Prostate gland (tissue), 2 donors: ENCODE results near the gene ZNRF2. TPM values are rescaled to one million over a fixed set of nuclear protein-coding genes. Genes with fewer than 3 reads are reported as not detected.

Experiments used
- DNase-seq: peaks from one replicate; pipeline ENCODE4 v3.0.0-alpha.2; 2019; ENCODE audit warnings: low spot score
- H3K27ac ChIP-seq, 2 donors: fragments of 200-600 bp; sonication (generic); 2 replicates each; pipeline ENCODE4 v1.5.1; 2017 to 2019
- H3K27me3 ChIP-seq: fragments of 200-600 bp; sonication (generic); replicated peaks from 2 replicates; pipeline ENCODE4 v1.5.1; 2019; ENCODE audit not compliant: insufficient read depth
- H3K36me3 ChIP-seq, 2 donors: fragments of 200-600 bp; sonication (generic); 1 replicate in 1 of 2; 2 replicates in 1 of 2; pipeline versions ENCODE4 v1.5.1 to v1.8.1; 2017 to 2019
- H3K4me1 ChIP-seq: fragments of 200-600 bp; sonication (generic); replicated peaks from 2 replicates; pipeline ENCODE4 v1.5.1; 2019
- H3K4me3 ChIP-seq, 2 donors: fragments of 200-600 bp; sonication (generic); 2 replicates each; pipeline ENCODE4 v1.5.1; 2017 to 2019
- H3K9me3 ChIP-seq: fragments of 200-600 bp; sonication (generic); 2 replicates; pipeline ENCODE4 v1.5.1; 2017
- POLR2A ChIP-seq: fragments of 450-650 bp; IDR thresholded peaks from one replicate; pipeline ENCODE4 v1.6.1; 2016; ENCODE audit warnings: antibody characterized with exemption, mild to moderate bottlenecking
- POLR2AphosphoS5 ChIP-seq: sonication (generic); formaldehyde crosslinking; IDR thresholded peaks from one replicate; pipeline ENCODE4 v1.6.1; 2017; ENCODE audit warnings: antibody characterized with exemption
- WGBS: methylation state at CpG from one replicate; pipeline ENCODE4 v1.1.5; 2018; 5-methylcytosine and 5-hydroxymethylcytosine counted together
- intact Hi-C: fragments of 100-400 bp; cut with DNase I; formaldehyde crosslinking; loops from one replicate; pipeline ENCODE4 v1.14.2; 2022
- total RNA-seq, 2 donors: library from RNA; depleted of rRNA; stranded (reverse); fragments of >200 nt; gene quantifications; one replicate each; pipeline ENCODE4 v1.1.0, GENCODE V29; 2016
- TF ChIP-seq, protein P1 (sequence below), 4 experiments: fragments of 200-600 bp in 2 of 4; fragments of 450-650 bp in 2 of 4; sonication (generic) in 2 of 4; IDR thresholded peaks; 1 replicate in 3 of 4; 2 replicates in 1 of 4; pipeline ENCODE4 v1.5.1; 2016 to 2019; ENCODE audit warnings: antibody characterized with exemption in 4 of 4, mild to moderate bottlenecking in 2 of 4, moderate library complexity in 2 of 4

ZNRF2 gene
- total RNA-seq, 2 donors from 2014 or later, result 23.0 to 35.2 TPM

DNA sequence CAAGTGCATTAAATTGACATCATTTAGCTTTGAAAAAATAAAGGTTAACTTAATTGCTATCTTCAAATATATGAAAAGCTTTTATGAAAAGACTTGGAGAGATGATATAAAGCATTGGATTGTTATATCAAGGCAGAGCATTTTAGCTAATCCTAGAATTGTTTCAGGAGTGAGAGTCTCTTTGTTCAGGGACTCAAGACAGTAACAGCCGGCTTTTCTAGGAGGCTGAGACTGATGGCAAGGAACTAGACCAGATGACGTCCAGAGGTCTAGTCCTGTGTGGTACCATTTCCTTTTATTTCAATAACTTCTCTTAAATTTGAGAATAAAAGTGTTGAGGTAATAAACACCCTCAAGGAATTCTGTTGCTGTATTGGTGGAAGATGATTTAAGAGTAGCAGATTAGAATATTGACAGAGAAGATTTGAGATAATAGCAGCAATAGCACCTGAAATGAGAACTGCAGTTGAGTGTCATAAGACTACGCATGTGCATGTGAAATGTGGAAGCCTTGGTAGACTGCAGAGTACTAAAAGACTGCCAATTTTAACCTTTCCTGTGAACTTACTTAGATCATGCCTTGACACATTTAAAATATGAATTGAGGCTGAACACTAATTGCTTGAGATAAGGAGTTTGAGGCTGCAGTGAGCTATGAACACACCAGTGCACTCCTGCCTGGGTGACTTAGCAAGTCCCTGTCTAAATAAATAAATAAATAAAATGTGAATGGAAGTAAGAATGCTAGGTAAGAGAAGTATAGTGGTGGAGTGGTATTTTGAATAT lies 79.6 kb downstream of the ZNRF2 start:
- no peak for DNase-seq
- Histone ChIP-seq H3K27ac (no peak overlapping the region), H3K4me1 (no peaks in the 10 kb centered on the region), H3K9me3 (no peaks in the 10 kb centered on the region), H3K27me3 (no peaks in the 10 kb centered on the region), H3K36me3 (no peaks in the 10 kb centered on the region), H3K4me3 (no peak overlapping the region)
- WGBS, result 93% methylated on average over 3 of the region's 3 CpGs
- TF ChIP-seq POLR2AphosphoS5 (no peak), POLR2A (no peak)
- TF ChIP-seq, protein P1, sequence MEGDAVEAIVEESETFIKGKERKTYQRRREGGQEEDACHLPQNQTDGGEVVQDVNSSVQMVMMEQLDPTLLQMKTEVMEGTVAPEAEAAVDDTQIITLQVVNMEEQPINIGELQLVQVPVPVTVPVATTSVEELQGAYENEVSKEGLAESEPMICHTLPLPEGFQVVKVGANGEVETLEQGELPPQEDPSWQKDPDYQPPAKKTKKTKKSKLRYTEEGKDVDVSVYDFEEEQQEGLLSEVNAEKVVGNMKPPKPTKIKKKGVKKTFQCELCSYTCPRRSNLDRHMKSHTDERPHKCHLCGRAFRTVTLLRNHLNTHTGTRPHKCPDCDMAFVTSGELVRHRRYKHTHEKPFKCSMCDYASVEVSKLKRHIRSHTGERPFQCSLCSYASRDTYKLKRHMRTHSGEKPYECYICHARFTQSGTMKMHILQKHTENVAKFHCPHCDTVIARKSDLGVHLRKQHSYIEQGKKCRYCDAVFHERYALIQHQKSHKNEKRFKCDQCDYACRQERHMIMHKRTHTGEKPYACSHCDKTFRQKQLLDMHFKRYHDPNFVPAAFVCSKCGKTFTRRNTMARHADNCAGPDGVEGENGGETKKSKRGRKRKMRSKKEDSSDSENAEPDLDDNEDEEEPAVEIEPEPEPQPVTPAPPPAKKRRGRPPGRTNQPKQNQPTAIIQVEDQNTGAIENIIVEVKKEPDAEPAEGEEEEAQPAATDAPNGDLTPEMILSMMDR (IDR thresholded peaks at IDR 0.05), result no peak
- intact Hi-C loops, result no loop called here

DNA sequence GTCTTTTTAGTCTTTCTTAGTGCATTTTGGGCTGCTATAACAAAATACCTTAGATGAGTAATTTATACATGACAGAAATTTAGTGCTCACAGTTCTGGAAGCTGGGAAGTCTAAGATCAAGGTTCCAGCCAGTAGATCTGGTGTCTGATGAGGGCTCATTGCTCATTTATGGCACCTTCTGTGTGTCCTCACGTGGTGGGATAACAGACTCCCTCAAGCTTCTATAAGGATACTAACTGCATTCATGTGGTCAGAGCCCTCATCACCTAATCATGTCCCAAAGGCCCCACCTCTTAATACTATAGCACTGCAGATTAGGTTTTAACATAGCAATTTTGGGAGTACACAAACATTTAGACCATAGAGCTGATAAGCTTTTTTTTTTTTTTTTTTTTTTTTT lies 80.4 kb downstream of the ZNRF2 start:
- no peaks in the 10 kb centered on the region for H3K27me3 ChIP-seq
- H3K36me3 ChIP-seq, result no peaks in the 10 kb centered on the region
- intact Hi-C loops, result no loop called here
- no peaks in the 10 kb centered on the region for H3K4me1 ChIP-seq
- no peak overlapping the region for H3K27ac ChIP-seq
- no peaks in the 10 kb centered on the region for H3K9me3 ChIP-seq
- H3K4me3 ChIP-seq, result no peak overlapping the region
- WGBS, result 89% methylated on average over 1 of the region's 1 CpG
- no peak for DNase-seq
- TF ChIP-seq POLR2AphosphoS5 (no peak), POLR2A (no peak)
- TF ChIP-seq, protein P1 (IDR thresholded peaks at IDR 0.05), result no peak

DNA sequence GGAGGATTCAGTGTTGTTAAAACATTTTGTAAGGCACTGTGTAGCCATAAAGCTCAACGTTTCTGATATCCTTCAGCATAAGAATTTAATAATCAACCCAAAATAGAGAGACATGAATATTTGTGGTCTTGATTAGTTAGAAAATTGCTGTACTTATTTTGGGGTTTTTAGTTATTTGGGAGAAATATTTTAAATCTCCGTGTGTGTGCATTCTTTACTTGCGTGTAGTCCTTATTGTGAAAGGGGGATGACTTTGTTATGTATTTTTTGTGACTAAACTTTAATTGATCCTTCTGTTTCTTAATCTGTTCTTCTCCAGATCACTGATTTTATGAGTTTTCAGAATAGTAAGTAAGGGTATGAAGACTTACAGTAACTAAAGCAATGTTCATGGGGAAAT lies 81.2 kb downstream of the ZNRF2 start:
- TF ChIP-seq, protein P1 (IDR thresholded peaks at IDR 0.05), result no peak
- TF ChIP-seq POLR2AphosphoS5 (no peak), POLR2A (no peak)
- H3K27me3 ChIP-seq, result no peaks in the 10 kb centered on the region
- H3K9me3 ChIP-seq, result no peaks in the 10 kb centered on the region
- H3K4me3 ChIP-seq, result no peak overlapping the region
- H3K4me1 ChIP-seq, result no peaks in the 10 kb centered on the region
- no peaks in the 10 kb centered on the region for H3K36me3 ChIP-seq
- intact Hi-C loops, result no loop called here
- DNase-seq, result no peak
- 90% methylated on average over 3 of the region's 3 CpGs for WGBS
- H3K27ac ChIP-seq, result no peak overlapping the region

DNA sequence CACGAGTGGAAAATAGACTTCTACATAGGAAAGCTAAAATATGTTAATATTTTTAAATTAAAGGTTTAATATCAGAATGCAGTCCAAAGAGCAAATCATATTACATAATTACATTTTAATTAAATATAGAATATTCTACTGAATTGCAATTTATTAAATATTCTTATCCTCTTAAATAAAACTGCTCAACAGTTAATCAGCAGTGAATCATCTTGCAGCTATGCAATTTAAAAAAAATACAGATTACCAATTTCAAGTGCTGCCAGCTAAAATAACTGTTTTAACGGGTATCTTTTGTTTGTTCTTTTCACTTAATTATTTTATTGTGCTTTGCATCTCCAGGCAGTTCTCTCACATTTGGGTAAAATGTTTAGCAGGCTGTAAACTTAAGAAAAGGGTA lies 82.2 kb downstream of the ZNRF2 start:
- DNase-seq, result no peak
- no peaks in the 10 kb centered on the region for H3K27me3 ChIP-seq
- H3K27ac ChIP-seq, result no peak overlapping the region
- no peak overlapping the region for H3K4me3 ChIP-seq
- intact Hi-C loops, result no loop called here
- no peaks in the 10 kb centered on the region for H3K36me3 ChIP-seq
- TF ChIP-seq POLR2A (no peak), POLR2AphosphoS5 (no peak)
- TF ChIP-seq, protein P1 (IDR thresholded peaks at IDR 0.05), result no peak
- no peaks in the 10 kb centered on the region for H3K9me3 ChIP-seq
- H3K4me1 ChIP-seq, result no peaks in the 10 kb centered on the region
- 58% methylated on average over 2 of the region's 2 CpGs for WGBS

DNA sequence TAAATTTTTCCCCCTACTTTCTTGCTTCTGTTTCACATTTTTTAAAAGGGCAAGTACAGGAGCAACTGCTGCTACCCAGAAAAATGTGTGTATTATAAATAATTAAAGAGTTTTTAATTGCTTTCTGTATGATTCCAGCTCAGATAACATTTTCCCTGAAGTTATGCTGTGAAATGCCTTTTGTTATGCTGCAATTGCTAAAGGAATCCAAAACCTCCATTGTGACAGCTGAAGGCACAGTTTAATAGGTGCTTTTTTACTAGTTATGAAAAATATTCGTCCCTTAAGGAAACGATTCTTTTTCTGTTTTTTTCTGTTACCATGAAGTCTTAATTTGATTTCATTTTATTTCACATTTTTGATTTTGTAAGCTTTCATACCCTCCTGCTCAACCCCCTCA lies 83.2 kb downstream of the ZNRF2 start:
- H3K27ac ChIP-seq, result no peak overlapping the region
- no peaks in the 10 kb centered on the region for H3K4me1 ChIP-seq
- intact Hi-C loops, result no loop called here
- no peaks in the 10 kb centered on the region for H3K9me3 ChIP-seq
- 36% methylated on average over 2 of the region's 2 CpGs for WGBS
- no peak overlapping the region for H3K4me3 ChIP-seq
- no peaks in the 10 kb centered on the region for H3K27me3 ChIP-seq
- TF ChIP-seq POLR2A (no peak), POLR2AphosphoS5 (no peak)
- TF ChIP-seq, protein P1 (IDR thresholded peaks at IDR 0.05), result no peak
- no peaks in the 10 kb centered on the region for H3K36me3 ChIP-seq
- no peak for DNase-seq
